Measurements from ENCODE around the gene RNPEPL1. TPM values are rescaled to one million over a fixed set of nuclear protein-coding genes. Genes with fewer than 3 reads are reported as not detected.

The RNPEPL1 gene, protein sequence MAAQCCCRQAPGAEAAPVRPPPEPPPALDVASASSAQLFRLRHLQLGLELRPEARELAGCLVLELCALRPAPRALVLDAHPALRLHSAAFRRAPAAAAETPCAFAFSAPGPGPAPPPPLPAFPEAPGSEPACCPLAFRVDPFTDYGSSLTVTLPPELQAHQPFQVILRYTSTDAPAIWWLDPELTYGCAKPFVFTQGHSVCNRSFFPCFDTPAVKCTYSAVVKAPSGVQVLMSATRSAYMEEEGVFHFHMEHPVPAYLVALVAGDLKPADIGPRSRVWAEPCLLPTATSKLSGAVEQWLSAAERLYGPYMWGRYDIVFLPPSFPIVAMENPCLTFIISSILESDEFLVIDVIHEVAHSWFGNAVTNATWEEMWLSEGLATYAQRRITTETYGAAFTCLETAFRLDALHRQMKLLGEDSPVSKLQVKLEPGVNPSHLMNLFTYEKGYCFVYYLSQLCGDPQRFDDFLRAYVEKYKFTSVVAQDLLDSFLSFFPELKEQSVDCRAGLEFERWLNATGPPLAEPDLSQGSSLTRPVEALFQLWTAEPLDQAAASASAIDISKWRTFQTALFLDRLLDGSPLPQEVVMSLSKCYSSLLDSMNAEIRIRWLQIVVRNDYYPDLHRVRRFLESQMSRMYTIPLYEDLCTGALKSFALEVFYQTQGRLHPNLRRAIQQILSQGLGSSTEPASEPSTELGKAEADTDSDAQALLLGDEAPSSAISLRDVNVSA
- total RNA-seq (ENCODE audit: unreplicated experiment), result 29.2 TPM
- long read RNA-seq, full-length matches to known transcripts, result 4 of 5 reads
- long read RNA-seq, partial matches to known transcripts, result 0 of 5 reads
- long read RNA-seq, other reads (novel, unspliced or antisense), result 1 of 5 reads

GRCh38 chr2:240567872-240568677, at the start of gene RNPEPL1:
Gene RNPEPL1, plus strand, starts transcription at chr2:240568484. Its CDS starts 103 bp downstream, at chr2:240568587.
- Mint-ChIP-seq H3K9me3 (ENCODE audit: unreplicated experiment) (no peaks in the 10 kb centered on the region), H3K36me3 (ENCODE audit: low read depth, unreplicated experiment) (no peaks in the 10 kb centered on the region), H3K4me1 (ENCODE audit: unreplicated experiment) (peaks cover 10% of the 10 kb centered on the region), H3K27me3 (ENCODE audit: unreplicated experiment) (peaks cover 17% of the 10 kb centered on the region), H3K4me3 (ENCODE audit: unreplicated experiment) (peak within 1 kb of the TSS; percentile 88), H3K27ac (ENCODE audit: unreplicated experiment) (no peak within 1 kb of the TSS)
- DNase-seq (ENCODE audit: low spot score), result peak; percentile 51
- no peak for TF ChIP-seq CTCF (IDR thresholded peaks at IDR 0.05; ENCODE audit: unreplicated experiment)

- no peak for DNase-seq (ENCODE audit: low spot score)
- peaks cover 5% of the 10 kb centered on the region for H3K9me3 Mint-ChIP-seq (ENCODE audit: unreplicated experiment)
- no peak overlapping the region for H3K27ac Mint-ChIP-seq (ENCODE audit: unreplicated experiment)
- peaks cover 10% of the 10 kb centered on the region for H3K27me3 Mint-ChIP-seq (ENCODE audit: unreplicated experiment)
- peaks cover 7% of the 10 kb centered on the region for H3K4me1 Mint-ChIP-seq (ENCODE audit: unreplicated experiment)
- H3K36me3 Mint-ChIP-seq (ENCODE audit: low read depth, unreplicated experiment), result peaks cover 17% of the 10 kb centered on the region
- no peak for TF ChIP-seq CTCF (IDR thresholded peaks at IDR 0.05; ENCODE audit: unreplicated experiment)
- peak overlapping the region; percentile 50 for H3K4me3 Mint-ChIP-seq (ENCODE audit: unreplicated experiment)
Observed at GRCh38 chr2:240518981-240519380, 49.3 kb upstream of the RNPEPL1 start.

- Mint-ChIP-seq H3K9me3 (ENCODE audit: unreplicated experiment) (peaks cover 10% of the 10 kb centered on the region), H3K27ac (ENCODE audit: unreplicated experiment) (no peak overlapping the region), H3K4me1 (ENCODE audit: unreplicated experiment) (peaks cover 7% of the 10 kb centered on the region), H3K36me3 (ENCODE audit: low read depth, unreplicated experiment) (peaks cover 23% of the 10 kb centered on the region), H3K27me3 (ENCODE audit: unreplicated experiment) (peaks cover 12% of the 10 kb centered on the region), H3K4me3 (ENCODE audit: unreplicated experiment) (no peak overlapping the region)
- no peak for DNase-seq (ENCODE audit: low spot score)
- no peak for TF ChIP-seq CTCF (IDR thresholded peaks at IDR 0.05; ENCODE audit: unreplicated experiment)
Observed at GRCh38 chr2:240519396-240520129, 48.7 kb upstream of the RNPEPL1 start.

DNA sequence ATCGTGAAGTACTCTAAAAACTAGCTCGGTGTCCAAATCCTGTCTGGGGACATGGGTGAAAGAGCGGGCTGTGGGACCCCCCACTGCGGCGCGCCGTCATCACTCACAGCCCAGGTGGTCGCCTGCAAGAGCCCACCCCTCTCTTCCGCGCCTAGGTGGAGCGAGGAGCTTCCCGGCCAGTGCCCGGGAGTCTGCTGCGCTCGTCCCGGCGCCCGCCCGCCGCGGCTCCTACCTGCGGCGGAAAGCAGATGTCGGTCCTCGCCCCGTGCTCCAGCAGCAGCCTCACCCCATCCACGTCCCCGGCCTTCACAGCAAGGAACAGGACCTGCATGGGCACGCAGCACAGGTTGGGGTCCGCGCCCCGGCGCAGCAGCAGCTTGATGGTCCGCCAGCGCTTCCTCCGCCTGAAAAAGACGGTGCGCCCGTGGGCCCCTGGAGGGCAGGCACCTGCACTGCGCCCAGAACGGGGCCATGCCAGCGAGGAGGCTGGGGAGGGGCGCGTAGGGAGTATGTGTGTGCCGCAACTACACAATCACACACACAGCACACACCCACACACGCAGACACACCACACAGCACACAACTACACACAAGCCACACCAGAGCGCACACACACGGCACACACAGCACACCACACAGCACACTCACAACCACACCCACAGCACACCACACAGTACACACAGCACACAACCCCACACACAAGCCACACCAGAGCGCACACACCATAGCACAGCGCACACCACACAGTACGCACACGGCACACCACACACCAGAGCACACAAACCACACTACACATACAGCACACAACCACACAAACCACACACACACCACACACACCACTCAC, 47.9 kb upstream of the RNPEPL1 start:
- Mint-ChIP-seq H3K36me3 (ENCODE audit: low read depth, unreplicated experiment) (peaks cover 30% of the 10 kb centered on the region), H3K4me1 (ENCODE audit: unreplicated experiment) (peaks cover 7% of the 10 kb centered on the region), H3K27ac (ENCODE audit: unreplicated experiment) (peak overlapping the region; percentile 39), H3K9me3 (ENCODE audit: unreplicated experiment) (peaks cover 17% of the 10 kb centered on the region), H3K27me3 (ENCODE audit: unreplicated experiment) (peaks cover 12% of the 10 kb centered on the region), H3K4me3 (ENCODE audit: unreplicated experiment) (no peak overlapping the region)
- no peak for DNase-seq (ENCODE audit: low spot score)
- no peak for TF ChIP-seq CTCF (IDR thresholded peaks at IDR 0.05; ENCODE audit: unreplicated experiment)

All from endothelial cell (in vitro differentiated cells).